Endothelial cell of umbilical vein (primary cell): ENCODE results near the gene ZRANB1. TPM values are rescaled to one million over a fixed set of nuclear protein-coding genes. Genes with fewer than 3 reads are reported as not detected.

Experiments
- BruUV-seq: library from RNA; stranded (reverse); fragments of 400-500 nt; replicated peaks from 2 replicates; lab custom pipeline; 2021; lab: Mats Ljungman, UMichigan
- CTCF ChIA-PET: fragments of 300-600, 350-600 bp; sonication (Branson Sonifier 250); formaldehyde crosslinking; loops from one replicate; lab custom pipeline; 2021; ENCODE audit warnings: antibody characterized with exemption, inconsistent platforms; lab: Charles Lee
- POLR2A ChIA-PET: fragments of 300-600, 350-600 bp; sonication (Branson Sonifier 250); formaldehyde crosslinking; loops from one replicate; lab custom pipeline; 2021; ENCODE audit warnings: antibody characterized with exemption, inconsistent platforms; lab: Charles Lee
- DNase-seq: peaks from one replicate; pipeline ENCODE4 v3.0.0-alpha.2; 2011; ENCODE audit warnings: low read depth, low spot score
- FAIRE-seq: peaks from 2 replicates; lab custom pipeline; 2011; peaks lifted over from hg19 to GRCh38; lab: Jason Lieb, UNC
- H2AFZ ChIP-seq: 2 replicates; pipeline ENCODE4 v1.6.0; 2012; ENCODE audit warnings: low read depth, low read length, control low read depth, inconsistent platforms
- H3K27ac ChIP-seq: 2 replicates; pipeline ENCODE4 v1.5.1; 2011; ENCODE audit warnings: low read depth, mild to moderate bottlenecking, control low read depth, low read length, moderate library complexity; ENCODE audit not compliant: insufficient read depth
- H3K27me3 ChIP-seq, 2 experiments: 2 replicates each; pipeline versions ENCODE4 v1.6.0 to v1.6.1; 2011; ENCODE audit warnings: low read length in 2 of 2, mixed read lengths in 1 of 2; ENCODE audit not compliant: control insufficient read depth in 2 of 2, insufficient read depth in 2 of 2
- H3K36me3 ChIP-seq, 2 experiments: 2 replicates in 1 of 2; 3 replicates in 1 of 2; pipeline ENCODE4 v1.5.1; 2011; ENCODE audit warnings: low read length in 2 of 2, mild to moderate bottlenecking in 1 of 2, moderate library complexity in 1 of 2; ENCODE audit not compliant: control insufficient read depth in 2 of 2, insufficient read depth in 2 of 2; ENCODE audit errors: extremely low read depth in 1 of 2
- H3K4me1 ChIP-seq: 3 replicates; pipeline ENCODE4 v1.5.1; 2011; ENCODE audit warnings: mild to moderate bottlenecking, low read length; ENCODE audit not compliant: control insufficient read depth, insufficient read depth; ENCODE audit errors: extremely low read depth
- H3K4me2 ChIP-seq: 2 replicates; pipeline ENCODE4 v1.6.1; 2011; ENCODE audit warnings: low read length, control low read depth, mixed read lengths; ENCODE audit not compliant: insufficient read depth
- H3K4me3 ChIP-seq, 3 experiments: fragments of 200-600 bp in 1 of 3; sonication (generic), shearing (Covaris generic) in 1 of 3; replicated peaks in 1 of 3; 2 replicates each; pipeline ENCODE4 v1.5.1; 2011 to 2016; ENCODE audit warnings: control low read depth in 3 of 3, low read length in 3 of 3, mild to moderate bottlenecking in 2 of 3, inconsistent platforms in 1 of 3, low read depth in 1 of 3, moderate library complexity in 1 of 3; ENCODE audit not compliant: insufficient read depth in 1 of 3
- H3K79me2 ChIP-seq: 2 replicates; pipeline ENCODE4 v1.6.0; 2012; ENCODE audit warnings: low read length, inconsistent platforms; ENCODE audit not compliant: control insufficient read depth, insufficient read depth
- H3K9ac ChIP-seq: replicated peaks from 2 replicates; pipeline ENCODE3; 2011; ENCODE audit warnings: low read length, control low read depth; ENCODE audit not compliant: insufficient read depth; ENCODE audit errors: extremely low read depth
- H3K9me1 ChIP-seq: replicated peaks from 3 replicates; pipeline ENCODE4 v1.6.0; 2011; ENCODE audit warnings: mild to moderate bottlenecking, low read length; ENCODE audit not compliant: control insufficient read depth, insufficient read depth; ENCODE audit errors: extremely low read depth
- H3K9me3 ChIP-seq: replicated peaks from 2 replicates; pipeline ENCODE4 v1.5.1; 2012; ENCODE audit warnings: low read length, inconsistent platforms; ENCODE audit not compliant: control insufficient read depth, insufficient read depth
- H4K20me1 ChIP-seq: replicated peaks from 2 replicates; pipeline ENCODE3; 2011; ENCODE audit warnings: mild to moderate bottlenecking, low read length; ENCODE audit not compliant: control insufficient read depth, insufficient read depth; ENCODE audit errors: extremely low read depth
- CTCF ChIP-seq, 2 donors: IDR thresholded peaks; 1 replicate in 1 of 2; 2 replicates in 1 of 2; pipeline ENCODE4 v1.5.1; 2011; ENCODE audit warnings: low read length in 2 of 2, mild to moderate bottlenecking in 2 of 2, moderate library complexity in 2 of 2, control low read depth in 1 of 2, inconsistent platforms in 1 of 2, low read depth in 1 of 2; ENCODE audit not compliant: insufficient read depth in 1 of 2; ENCODE audit errors: extremely low read depth in 1 of 2
- EZH2 ChIP-seq: IDR thresholded peaks from 2 replicates; pipeline ENCODE4 v1.6.1; 2012; ENCODE audit warnings: borderline replicate concordance, low read depth, mild to moderate bottlenecking, moderate library complexity, low read length, inconsistent platforms; ENCODE audit not compliant: severe bottlenecking
- FOS ChIP-seq: IDR thresholded peaks from 2 replicates; pipeline ENCODE4 v1.6.1; 2011; ENCODE audit warnings: mild to moderate bottlenecking, low read length, moderate library complexity, borderline replicate concordance; ENCODE audit not compliant: insufficient read depth
- GATA2 ChIP-seq: IDR thresholded peaks from 2 replicates; pipeline ENCODE4 v1.7.0; 2011; ENCODE audit warnings: low read depth, mild to moderate bottlenecking, moderate library complexity, mixed read lengths, low read length; ENCODE audit not compliant: insufficient read length, insufficient read depth
- JUN ChIP-seq: IDR thresholded peaks from 2 replicates; pipeline ENCODE4 v1.6.1; 2011; ENCODE audit warnings: borderline replicate concordance, low read depth; ENCODE audit not compliant: insufficient read length, insufficient read depth
- MAX ChIP-seq: IDR thresholded peaks from 2 replicates; pipeline ENCODE4 v1.6.1; 2011; ENCODE audit not compliant: insufficient read depth, insufficient read length
- MYC ChIP-seq: IDR thresholded peaks from one replicate; pipeline ENCODE4 v1.6.1; 2011; ENCODE audit warnings: mild to moderate bottlenecking, low read depth, low read length
- POLR2A ChIP-seq: IDR thresholded peaks from 2 replicates; pipeline ENCODE4 v1.6.1; 2012; ENCODE audit warnings: low read depth, mild to moderate bottlenecking, control low read depth, low read length
- POLR2AphosphoS5 ChIP-seq: IDR thresholded peaks from 2 replicates; pipeline ENCODE4 v1.6.1; 2012; ENCODE audit warnings: low read depth, mild to moderate bottlenecking, control low read depth, low read length, moderate library complexity; ENCODE audit not compliant: insufficient read depth
- dilution Hi-C: fragments of 300-500 bp; cut with MboI; formaldehyde crosslinking; loops from one replicate; pipeline ENCODE4 v1.15.0; 2019; ENCODE audit warnings: low sequenced_read_pairs; ENCODE audit not compliant: extremely low pct_ligation_motif_present
- intact Hi-C: fragments of 100-400 bp; cut with micrococcal nuclease; formaldehyde crosslinking; loops from one replicate; pipeline ENCODE4 v1.10.0; 2022
- polyA plus RNA-seq, 4 experiments: library from polyadenylated mRNA; depleted of rRNA in 3 of 4; stranded (reverse) in 3 of 4; unstranded in 1 of 4; fragments of >200 nt; gene quantifications; 2 replicates each; pipeline versions ENCODE4 v1.2.1 to v1.2.3, GENCODE V29; 2011 to 2012; ENCODE audit warnings: missing spikeins in 1 of 4
- total RNA-seq: library from RNA; stranded (reverse); gene quantifications from 2 replicates; pipeline ENCODE4 v1.2.3, GENCODE V29; 2021

ZRANB1 gene
- total and polyA plus RNA-seq, 2 donors (not counting 3 experiments of a cell fraction or from before 2014, with no cell fraction given) = 6.2 to 17.7 TPM

DNA sequence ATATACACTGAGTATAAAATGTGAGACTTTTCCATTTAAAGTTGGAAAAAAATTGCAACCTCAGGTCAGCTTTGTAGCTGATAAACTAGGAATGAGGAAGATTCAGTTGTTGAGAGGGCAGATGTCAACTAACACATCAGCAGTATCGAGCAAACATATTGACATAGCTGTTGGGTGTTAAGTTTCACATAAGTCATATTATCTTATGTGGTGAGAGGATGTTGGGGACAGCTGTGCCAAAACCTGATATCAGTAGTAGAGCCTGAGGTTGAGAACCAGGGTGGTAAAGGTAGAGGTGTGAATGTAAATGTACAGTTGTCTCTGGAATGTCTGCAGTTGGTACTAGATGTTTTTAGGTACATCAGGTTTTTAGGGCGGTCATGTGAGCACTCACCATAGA, 5.0 kb downstream of the ZRANB1 start:
- no TSS peak for BruUV-seq
- CTCF ChIA-PET = no interaction called here
- peaks cover 0 to 3% of the 10 kb centered on the region in 2 experiments for H3K36me3 ChIP-seq
- no peak overlapping the region for H2AFZ ChIP-seq
- H3K4me3 ChIP-seq = no peak overlapping the region
- no peaks in the 10 kb centered on the region for H3K4me1 ChIP-seq
- TF ChIP-seq MYC = no peak
- TF ChIP-seq POLR2AphosphoS5 = no peak
- TF ChIP-seq POLR2A = no peak
- no peak for TF ChIP-seq EZH2
- no peak for TF ChIP-seq GATA2
- no peak for TF ChIP-seq CTCF (IDR thresholded peaks at IDR 0.05; ENCODE audit: extremely low read depth in 1 of 2, insufficient read depth in 1 of 2, low read depth in 1 of 2, low read length in 2 of 2)
- TF ChIP-seq JUN = no peak
- TF ChIP-seq MAX = no peak
- TF ChIP-seq FOS = no peak
- no peaks in the 10 kb centered on the region for H3K9me3 ChIP-seq
- POLR2A ChIA-PET = no interaction called here
- no peak overlapping the region for H3K27ac ChIP-seq
- H3K9ac ChIP-seq = no peak overlapping the region
- DNase-seq = no peak
- H3K4me2 ChIP-seq = no peak overlapping the region
- dilution Hi-C loops = no loop called here
- intact Hi-C loops = no loop called here
- peaks cover 12% of the 10 kb centered on the region for H4K20me1 ChIP-seq
- H3K9me1 ChIP-seq = no peaks in the 10 kb centered on the region
- peaks cover 81% of the 10 kb centered on the region for H3K79me2 ChIP-seq
- no peaks in the 10 kb centered on the region for H3K27me3 ChIP-seq
- no peak for FAIRE-seq
